GM13977 (cell line): ENCODE data around the gene GAB1.
"Not testable (repeated sequence)": the region's sequence is repeated elsewhere in the genome, so short reads cannot be mapped to it uniquely, and the experiment has no call there.

Source experiments
- DNase-seq: peaks from one replicate; pipeline ENCODE4 v3.0.0; 2012; ENCODE audit warnings: low spot score
- in situ Hi-C: fragments of 300-500 bp; cut with MboI; formaldehyde crosslinking; loops from one replicate; pipeline ENCODE4 v1.12.0; 2022; ENCODE audit warnings: low sequenced_read_pairs, low pct_unique_long_range_greater_than_20kb, mixed read lengths, inconsistent platforms; ENCODE audit not compliant: unreplicated experiment
- TF ChIP-seq, protein P1 (sequence below): IDR thresholded peaks from 2 replicates; pipeline ENCODE4 v1.5.1; 2012; ENCODE audit warnings: mild to moderate bottlenecking, control low read depth; ENCODE audit not compliant: insufficient read depth; ENCODE audit errors: extremely low read depth, missing control alignments

The GAB1 gene

DNA sequence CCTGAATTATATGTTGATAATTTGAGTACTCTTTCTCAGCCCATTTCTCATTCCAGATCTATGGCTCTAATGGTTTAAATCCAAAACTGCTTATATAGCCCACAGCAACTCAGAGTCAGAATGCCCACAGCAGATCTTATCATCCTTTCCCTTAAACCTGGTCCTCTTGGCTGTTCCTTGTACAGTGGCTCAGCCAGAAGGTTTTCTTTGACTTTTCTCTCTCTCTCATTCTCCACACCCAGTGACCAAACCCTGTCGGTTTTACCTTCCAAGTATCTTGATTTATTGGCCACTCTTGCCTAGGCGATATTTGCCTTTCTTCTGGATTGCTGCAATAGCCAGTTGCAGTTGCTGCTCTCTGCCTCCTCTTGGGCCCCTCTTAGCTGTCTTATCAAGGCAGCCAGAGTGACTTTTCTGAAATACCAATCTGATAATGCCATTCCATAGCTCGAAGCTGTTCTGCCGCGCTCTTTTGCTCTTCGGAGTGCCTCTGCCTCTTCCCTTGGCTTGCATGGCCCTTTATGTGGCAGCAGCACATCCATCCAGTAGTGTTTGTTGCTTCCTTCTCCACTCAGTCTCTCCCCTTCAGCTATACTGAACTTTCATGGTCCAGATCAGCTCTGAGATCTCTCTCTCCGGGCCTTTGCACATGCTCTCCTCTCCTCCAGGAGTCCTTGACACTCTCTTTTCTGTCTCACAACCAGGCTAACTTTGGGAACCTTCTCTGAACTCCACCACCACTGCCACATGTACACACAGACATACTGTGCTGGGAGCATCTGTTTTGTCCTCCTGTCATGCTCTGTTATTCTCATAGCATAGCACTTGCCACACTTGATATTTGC, 11.8 kb downstream of the GAB1 start:
- TF ChIP-seq, protein P1, sequence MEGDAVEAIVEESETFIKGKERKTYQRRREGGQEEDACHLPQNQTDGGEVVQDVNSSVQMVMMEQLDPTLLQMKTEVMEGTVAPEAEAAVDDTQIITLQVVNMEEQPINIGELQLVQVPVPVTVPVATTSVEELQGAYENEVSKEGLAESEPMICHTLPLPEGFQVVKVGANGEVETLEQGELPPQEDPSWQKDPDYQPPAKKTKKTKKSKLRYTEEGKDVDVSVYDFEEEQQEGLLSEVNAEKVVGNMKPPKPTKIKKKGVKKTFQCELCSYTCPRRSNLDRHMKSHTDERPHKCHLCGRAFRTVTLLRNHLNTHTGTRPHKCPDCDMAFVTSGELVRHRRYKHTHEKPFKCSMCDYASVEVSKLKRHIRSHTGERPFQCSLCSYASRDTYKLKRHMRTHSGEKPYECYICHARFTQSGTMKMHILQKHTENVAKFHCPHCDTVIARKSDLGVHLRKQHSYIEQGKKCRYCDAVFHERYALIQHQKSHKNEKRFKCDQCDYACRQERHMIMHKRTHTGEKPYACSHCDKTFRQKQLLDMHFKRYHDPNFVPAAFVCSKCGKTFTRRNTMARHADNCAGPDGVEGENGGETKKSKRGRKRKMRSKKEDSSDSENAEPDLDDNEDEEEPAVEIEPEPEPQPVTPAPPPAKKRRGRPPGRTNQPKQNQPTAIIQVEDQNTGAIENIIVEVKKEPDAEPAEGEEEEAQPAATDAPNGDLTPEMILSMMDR: no peak
- no peak for DNase-seq
- in situ Hi-C loops: no loop called here

DNA sequence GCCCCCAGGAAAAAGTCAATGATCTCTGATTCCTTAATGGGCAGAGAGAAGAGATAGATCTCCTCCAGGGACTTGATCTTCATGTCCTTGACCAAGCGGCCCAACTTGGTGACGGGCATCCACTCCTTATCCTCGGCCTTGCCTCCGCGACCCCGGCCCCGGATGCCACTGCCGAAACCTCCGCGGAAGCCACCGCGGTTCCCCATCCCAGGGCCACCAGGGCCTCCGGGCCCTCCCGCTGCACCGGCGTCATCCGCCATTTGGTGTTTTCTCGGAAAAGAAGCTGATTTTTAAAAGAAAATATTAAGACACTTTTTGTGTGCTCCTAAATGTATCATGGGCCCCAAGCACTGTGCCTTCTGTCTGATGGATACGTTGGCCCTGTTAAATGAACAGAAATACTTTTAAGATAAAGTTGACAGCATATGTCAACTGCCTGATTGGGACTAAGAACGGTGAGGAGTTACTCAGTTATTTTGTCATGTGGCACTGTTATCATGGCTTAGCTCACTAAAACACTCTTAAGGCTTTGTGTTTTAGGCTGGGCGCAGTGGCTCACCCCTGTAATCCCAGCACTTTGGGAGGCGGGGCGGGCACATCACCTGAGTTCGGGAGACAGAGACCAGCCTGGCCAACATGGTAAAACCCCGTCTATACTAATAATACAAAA, 13.3 kb downstream of the GAB1 start:
- DNase-seq, in situ Hi-C loops: not testable (repeated sequence)

DNA sequence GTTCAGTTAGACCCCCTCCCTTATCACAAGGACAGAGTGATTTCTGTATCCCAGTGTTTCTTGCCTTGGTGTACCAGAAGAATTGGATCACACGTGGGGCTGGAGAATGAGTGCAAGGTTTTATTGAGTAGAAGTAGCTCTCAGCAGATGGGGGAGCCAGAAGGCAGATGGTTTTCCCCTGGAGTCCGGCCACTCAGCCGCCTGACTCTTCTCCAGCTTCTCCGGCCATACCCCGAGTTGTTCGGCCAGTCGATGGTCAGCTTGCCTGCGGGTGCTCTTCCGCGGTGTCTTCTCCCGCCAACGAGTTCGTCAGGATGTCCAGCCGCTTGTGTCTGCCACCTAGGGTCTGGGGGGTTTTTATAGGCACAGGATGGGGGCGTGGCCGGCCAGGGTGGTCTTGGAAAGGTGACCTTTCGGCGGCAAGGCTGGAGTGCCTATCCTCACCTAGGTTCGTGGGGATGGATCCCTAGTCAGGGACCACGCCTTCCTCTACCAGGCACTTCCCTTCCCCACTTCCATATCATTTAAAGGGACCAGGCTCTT, 14.5 kb downstream of the GAB1 start:
- DNase-seq: no peak
- in situ Hi-C loops: no loop called here
- TF ChIP-seq, protein P1: no peak

DNA sequence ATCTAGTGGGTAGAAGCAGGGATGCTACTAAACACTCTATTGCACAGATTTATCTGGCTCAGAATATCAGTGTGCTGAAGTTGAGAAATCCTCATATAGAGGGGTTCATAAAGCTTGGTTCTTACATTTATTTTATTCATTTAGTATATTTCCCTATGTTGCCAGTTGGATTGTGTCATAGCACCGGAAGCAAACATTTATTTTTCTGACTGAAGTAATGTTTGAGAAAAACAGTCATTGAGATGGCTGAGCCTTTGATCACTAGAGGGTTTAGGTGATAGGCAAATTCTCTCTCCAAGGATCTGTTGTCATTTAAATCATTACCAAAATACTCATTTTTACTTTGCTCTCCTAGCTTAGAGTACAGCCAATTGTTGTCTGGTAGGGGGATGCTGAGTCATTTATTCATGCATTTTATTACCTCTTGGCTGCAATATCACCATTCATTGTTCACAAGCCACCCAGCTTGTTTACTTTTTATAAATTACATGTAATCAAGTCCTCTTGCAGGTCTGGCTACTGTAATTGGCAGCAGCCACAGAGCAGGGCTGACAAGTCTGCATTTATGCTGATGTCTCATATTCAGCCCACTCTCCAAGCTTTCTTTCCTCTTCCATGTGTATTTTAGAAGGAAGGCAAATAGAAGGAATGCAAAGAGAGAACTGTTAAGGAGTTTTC, 15.2 kb downstream of the GAB1 start:
- no peak for DNase-seq
- TF ChIP-seq, protein P1: no peak
- in situ Hi-C loops: no loop called here

DNA sequence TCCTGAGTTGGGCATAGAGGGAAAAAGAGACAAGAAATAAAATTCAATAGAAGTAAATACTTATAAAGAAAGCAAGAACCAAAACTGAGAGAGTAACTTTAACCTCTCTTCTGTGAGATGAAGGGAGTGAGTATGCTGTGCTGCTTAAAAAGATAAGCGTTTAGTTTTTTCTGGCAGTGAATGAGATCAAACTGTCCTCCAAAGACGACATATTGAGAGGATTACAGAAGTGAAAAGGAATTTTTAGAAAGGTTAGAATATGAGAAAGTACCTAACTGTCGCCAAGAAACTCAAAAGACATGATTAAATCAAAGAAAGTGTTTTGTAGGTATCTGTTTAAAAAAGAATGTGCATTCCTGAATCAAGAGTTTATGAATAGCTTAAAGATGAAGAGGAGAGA, 16.0 kb downstream of the GAB1 start:
- DNase-seq: no peak
- in situ Hi-C loops: no loop called here
- TF ChIP-seq, protein P1: no peak

DNA sequence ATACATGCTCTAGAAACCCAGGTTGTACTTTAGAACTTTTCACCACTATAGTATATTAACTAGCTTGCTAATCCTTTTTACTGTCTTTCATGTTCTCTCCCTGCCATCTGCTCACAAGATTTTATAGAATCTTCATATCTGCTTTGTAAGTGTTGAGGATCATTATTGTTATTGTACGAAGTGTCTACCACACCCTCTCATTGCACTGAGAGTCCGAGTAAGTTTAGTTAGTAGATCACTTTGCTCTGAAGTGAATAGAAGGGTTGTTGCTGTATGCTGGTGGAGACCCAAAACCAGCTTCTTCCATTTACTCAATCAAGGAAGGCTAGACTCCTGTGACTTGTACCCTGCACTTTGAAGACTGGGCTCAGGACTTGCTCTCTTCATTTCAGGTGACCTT, 17.1 kb downstream of the GAB1 start:
- TF ChIP-seq, protein P1: no peak
- in situ Hi-C loops: no loop called here
- DNase-seq: no peak
